GM12872 (cell line): ENCODE data around the gene STOX2.

Experiments
- TF ChIP-seq, protein P1 (sequence below): IDR thresholded peaks from 3 replicates; pipeline ENCODE4 v1.5.1; 2011; ENCODE audit warnings: low read depth, mild to moderate bottlenecking, low read length, moderate library complexity; ENCODE audit not compliant: insufficient read depth

Gene STOX2

DNA sequence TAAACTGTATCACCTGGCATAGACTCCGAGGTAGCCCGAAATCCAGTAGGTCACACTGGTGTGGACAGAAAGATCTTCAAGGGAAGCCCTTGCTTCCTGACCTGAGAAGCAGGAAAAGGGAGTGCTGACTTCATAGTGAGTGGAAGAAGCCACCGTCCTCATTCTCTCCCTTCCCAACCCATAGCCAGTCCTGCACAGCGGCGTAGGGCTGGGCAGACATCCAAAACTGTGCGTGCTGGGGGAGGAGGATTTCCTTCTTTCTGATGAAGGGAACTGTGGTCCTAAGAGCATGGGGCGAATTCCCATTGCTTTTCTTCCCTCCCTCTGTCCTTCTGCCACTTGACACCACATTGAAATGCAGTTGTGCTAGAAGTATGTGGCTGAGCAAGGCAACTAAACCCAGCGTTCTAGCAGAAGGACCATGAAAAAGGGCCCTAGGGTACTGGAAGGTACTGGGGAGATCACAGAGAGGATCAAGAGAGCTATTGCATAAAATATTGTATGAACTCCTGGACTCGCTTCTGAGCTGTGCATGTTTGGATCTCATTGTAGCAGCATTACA is 66.9 kb downstream of the STOX2 start:
- TF ChIP-seq, protein P1, sequence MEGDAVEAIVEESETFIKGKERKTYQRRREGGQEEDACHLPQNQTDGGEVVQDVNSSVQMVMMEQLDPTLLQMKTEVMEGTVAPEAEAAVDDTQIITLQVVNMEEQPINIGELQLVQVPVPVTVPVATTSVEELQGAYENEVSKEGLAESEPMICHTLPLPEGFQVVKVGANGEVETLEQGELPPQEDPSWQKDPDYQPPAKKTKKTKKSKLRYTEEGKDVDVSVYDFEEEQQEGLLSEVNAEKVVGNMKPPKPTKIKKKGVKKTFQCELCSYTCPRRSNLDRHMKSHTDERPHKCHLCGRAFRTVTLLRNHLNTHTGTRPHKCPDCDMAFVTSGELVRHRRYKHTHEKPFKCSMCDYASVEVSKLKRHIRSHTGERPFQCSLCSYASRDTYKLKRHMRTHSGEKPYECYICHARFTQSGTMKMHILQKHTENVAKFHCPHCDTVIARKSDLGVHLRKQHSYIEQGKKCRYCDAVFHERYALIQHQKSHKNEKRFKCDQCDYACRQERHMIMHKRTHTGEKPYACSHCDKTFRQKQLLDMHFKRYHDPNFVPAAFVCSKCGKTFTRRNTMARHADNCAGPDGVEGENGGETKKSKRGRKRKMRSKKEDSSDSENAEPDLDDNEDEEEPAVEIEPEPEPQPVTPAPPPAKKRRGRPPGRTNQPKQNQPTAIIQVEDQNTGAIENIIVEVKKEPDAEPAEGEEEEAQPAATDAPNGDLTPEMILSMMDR = no peak

DNA sequence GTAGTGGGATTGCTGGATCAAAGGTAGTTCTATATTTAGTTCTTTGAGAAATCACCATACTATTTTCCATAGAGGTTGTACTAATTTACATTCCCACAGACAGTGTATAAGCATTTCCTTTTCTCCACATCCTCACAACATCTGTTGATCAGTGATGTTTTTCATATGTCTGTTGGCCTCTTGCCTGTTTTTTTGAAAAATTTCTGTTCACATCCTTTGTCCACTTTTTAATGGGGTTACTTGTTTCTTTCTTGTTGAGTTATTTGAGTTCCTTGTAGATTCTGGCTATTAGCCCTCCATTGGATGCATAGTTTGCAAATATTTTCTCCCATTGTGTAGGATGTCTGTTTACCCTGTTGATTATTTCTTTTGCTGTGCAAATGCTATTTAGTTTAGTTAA is 72.6 kb downstream of the STOX2 start:
- TF ChIP-seq, protein P1 = no peak

- TF ChIP-seq, protein P1 = no peak
Observed at GRCh38 chr4:183984566-183984965, 79.5 kb downstream of the STOX2 start.

DNA sequence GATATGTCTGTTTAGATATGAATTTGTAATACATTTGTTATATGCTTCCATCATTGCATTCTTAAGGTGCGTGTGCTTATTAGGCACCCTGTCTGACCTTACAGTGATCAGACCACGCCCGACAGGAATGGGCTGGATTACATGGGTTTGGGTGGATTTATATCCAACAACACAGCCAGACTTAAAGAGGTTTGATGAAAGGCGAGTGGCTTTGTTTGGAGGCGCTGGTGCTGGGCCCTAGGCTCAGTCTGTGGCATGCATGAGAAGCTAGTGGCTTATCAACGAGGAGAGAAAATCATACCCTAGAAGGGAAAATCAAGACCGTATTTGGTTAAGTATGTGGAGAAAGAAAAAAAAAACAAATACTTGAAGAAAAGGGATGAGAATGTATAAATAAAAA is 80.7 kb downstream of the STOX2 start:
- TF ChIP-seq, protein P1 = no peak

DNA sequence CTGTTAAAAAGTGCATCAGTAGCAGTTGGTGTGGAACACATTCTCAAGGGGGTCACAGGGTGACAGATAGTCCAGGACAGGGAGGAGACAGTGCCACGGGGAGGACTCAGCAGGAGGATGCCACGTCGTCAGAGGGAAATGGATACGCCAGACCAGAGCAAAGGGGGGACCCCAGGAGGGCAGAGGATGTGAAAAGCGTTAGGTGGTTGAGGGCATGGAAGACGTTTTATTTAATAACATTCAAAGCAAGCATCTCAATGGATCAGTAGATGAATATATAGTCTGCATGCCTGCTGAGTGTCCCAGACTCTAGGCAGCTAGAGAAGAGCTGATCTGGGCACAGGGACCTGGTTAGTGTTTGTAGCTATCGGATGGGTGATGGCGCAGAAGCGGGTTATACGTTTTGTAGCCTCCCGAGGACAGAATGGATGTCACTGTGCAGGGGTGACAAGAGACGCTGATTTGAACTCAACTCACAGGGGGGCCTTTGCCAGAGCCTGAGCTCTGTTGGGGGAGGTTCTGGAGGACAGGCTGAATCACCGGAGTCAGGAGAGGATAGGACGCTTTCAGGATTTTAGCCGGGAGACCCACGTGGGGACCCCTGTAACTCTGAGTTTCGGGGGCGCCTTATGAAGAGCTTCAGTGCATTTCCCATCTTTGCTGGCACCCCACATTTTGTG is 81.3 kb downstream of the STOX2 start:
- TF ChIP-seq, protein P1 = no peak

DNA sequence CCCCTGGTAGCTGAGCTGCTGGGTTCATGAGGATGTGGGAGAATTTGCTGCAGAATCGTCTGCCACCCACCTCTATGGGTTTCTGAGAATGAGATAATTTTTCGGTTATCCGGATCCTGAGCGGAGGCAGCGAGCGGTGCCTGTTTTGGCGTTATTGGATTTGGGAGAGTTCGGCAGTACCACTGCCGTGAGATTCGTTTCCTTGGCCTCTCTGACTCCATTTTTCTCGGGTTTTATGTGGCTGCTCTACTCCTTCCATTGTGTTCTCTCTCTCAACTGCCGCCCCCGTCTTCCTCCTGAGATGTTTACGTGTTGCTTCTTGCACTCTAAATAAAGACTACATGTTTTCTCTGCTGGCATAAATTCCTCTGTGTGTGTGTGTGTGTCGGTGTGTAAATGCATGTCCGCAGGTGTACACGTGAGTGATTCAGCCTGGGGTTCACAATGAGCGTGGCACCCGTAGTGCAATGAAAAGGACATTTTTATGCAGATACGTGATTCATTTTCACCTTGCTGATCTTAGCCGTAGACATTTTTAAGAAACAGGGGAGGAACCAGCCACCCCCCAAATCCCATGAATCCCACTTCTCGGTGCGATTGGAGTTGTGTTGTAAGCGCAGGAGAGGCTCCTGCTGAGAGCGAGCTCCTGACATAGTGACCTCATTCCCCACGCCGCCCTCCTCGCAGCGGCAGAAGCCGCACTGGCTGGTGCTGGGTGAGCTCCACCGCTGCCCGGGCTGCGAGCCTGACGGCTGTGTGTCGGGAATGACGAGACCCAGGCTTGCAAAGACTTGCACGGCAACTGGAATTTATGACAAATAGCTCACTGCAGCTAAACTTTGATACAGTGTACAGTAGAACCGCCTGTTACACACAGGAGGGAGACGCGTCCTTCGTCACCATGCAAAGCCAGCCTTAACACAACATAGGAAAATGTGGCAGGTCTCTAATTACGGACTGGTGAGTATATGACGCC is 82.2 kb downstream of the STOX2 start:
- TF ChIP-seq, protein P1 = no peak

DNA sequence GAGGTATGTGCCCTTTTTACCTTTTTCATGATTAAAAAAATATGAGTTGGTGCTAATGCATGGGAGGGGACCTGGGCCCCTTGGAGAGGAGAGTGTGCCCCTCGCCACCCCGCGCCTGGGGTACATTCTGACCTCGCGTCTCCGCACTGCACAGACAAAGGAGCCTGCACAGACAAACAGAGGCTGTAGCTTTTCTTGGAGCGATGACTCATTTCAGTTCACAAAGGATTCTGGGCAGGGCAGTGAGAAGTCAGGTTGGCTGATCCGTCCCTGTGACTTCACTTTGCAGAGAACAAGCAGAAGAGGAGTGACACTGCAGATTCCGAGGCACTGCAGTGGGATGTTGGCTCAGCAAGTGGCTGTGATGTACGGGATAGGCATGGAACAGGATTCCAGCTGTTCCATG is 82.9 kb downstream of the STOX2 start:
- TF ChIP-seq, protein P1 = no peak
